ENCODE data around the gene CHRM2. TPM values are rescaled to one million over a fixed set of nuclear protein-coding genes. Genes with fewer than 3 reads are reported as not detected.

The CHRM2 gene
- total RNA-seq, 1 experiment from 2014 or later = not detected

- no peaks in the 10 kb centered on the region for H3K9me2 ChIP-seq (ENCODE audit: insufficient read depth)
- H2AFZ ChIP-seq (ENCODE audit: low read depth, low read length, poor library complexity, severe bottlenecking) = no peak overlapping the region
- ATAC-seq (no peak), DNase-seq (ENCODE audit: low read depth, low spot score) (no peak)
- RAD21 ChIA-PET (ENCODE audit: low non-redundant PET in 1 of 2, low total read pairs in 2 of 2, uncharacterized antibody in 2 of 2, unreplicated experiment in 2 of 2) = no interaction called here
- H3K4me2 ChIP-seq (ENCODE audit: low read length) = no peak overlapping the region
- H3K27me3 ChIP-seq (ENCODE audit: insufficient read depth, low read length) = no peaks in the 10 kb centered on the region
- intact Hi-C loops (cut with micrococcal nuclease) = no loop called here
- H3K4me3 ChIP-seq (replicated peaks in 1 of 2; ENCODE audit: low read depth in 1 of 2, low read length in 2 of 2) = no peak overlapping the region
- no peaks in the 10 kb centered on the region for H3K36me3 ChIP-seq (ENCODE audit: control insufficient read depth in 1 of 2, insufficient read depth in 2 of 2, low read length in 2 of 2)
- H3K9ac ChIP-seq (ENCODE audit: low read length) = no peak overlapping the region
- H3K27ac ChIP-seq (ENCODE audit: low read depth, low read length) = no peak overlapping the region
- TF ChIP-seq POLR2AphosphoS5 (IDR thresholded peaks at IDR 0.05; ENCODE audit: low read depth, low read length) (no peak), EZH2phosphoT487 (IDR thresholded peaks at IDR 0.05; ENCODE audit: borderline replicate concordance) (no peak), ZFX (IDR thresholded peaks at IDR 0.05) (no peak), MAX (IDR thresholded peaks at IDR 0.05) (no peak), CTCF (IDR thresholded peaks at IDR 0.05 in 2 of 3, conservative IDR thresholded peaks at IDR 0.05 in 1 of 3; ENCODE audit: borderline replicate concordance in 1 of 3, insufficient read depth in 1 of 3, low read depth in 2 of 3, low read length in 2 of 3) (no peak), EGR1 (IDR thresholded peaks at IDR 0.05; ENCODE audit: low read depth) (no peak), ATF3 (IDR thresholded peaks at IDR 0.05) (no peak), FOSL1 (IDR thresholded peaks at IDR 0.05; ENCODE audit: low read depth) (no peak), ZBTB33 (IDR thresholded peaks at IDR 0.05; ENCODE audit: extremely low read depth, insufficient replicate concordance, low read length) (no peak), SIN3A (IDR thresholded peaks at IDR 0.05; ENCODE audit: low read depth) (no peak)
- CTCF ChIA-PET = no interaction called here
- POLR2A ChIA-PET = no interaction called here
- BruUV-seq (replicated peaks) = no TSS peak
- no peaks in the 10 kb centered on the region; the same call in 1 of the 2 replicates for H4K20me1 ChIP-seq (ENCODE audit: insufficient read depth)
- H3K4me1 ChIP-seq (ENCODE audit: control insufficient read depth in 1 of 2, insufficient read depth in 2 of 2, low read length in 2 of 2) = no peaks in the 10 kb centered on the region
- no peaks in the 10 kb centered on the region for H3K79me2 ChIP-seq (ENCODE audit: insufficient read depth, low read length)
- peaks cover 2 to 7% of the 10 kb centered on the region in 2 experiments; a peak in 1 of 4 replicates for H3K9me3 ChIP-seq (ENCODE audit: control insufficient read depth in 1 of 2, insufficient read depth in 1 of 2, low read depth in 1 of 2, low read length in 2 of 2)
These were observed 170.3 kb downstream of the CHRM2 start for GRCh38 chr7:137038706-137039105.
